ENCODE results near the gene EXOC4.

Gene EXOC4

GRCh38 chr7:133386205-133386604, 133.3 kb downstream of the EXOC4 start:
- no peaks in the 10 kb centered on the region for H3K27me3 ChIP-seq (ENCODE audit: control insufficient read depth, insufficient read depth, low read length)
- no peaks in the 10 kb centered on the region for H3K36me3 ChIP-seq (ENCODE audit: control insufficient read depth, insufficient read depth, low read length)
- H3K9me3 ChIP-seq (ENCODE audit: control insufficient read depth, insufficient read depth, low read depth, low read length), result no peaks in the 10 kb centered on the region
- H3K9ac ChIP-seq (ENCODE audit: low read length), result no peak overlapping the region
- H3K4me3 ChIP-seq (ENCODE audit: low read depth, low read length), result no peak overlapping the region
- H3K4me1 ChIP-seq (ENCODE audit: control insufficient read depth, insufficient read depth, low read length), result peaks cover 17% of the 10 kb centered on the region
- no peak overlapping the region for H3K27ac ChIP-seq (ENCODE audit: low read depth, low read length)

GRCh38 chr7:133389727-133390126, 136.8 kb downstream of the EXOC4 start:
- Histone ChIP-seq H3K27ac (ENCODE audit: low read depth, low read length) (no peak overlapping the region), H3K27me3 (ENCODE audit: control insufficient read depth, insufficient read depth, low read length) (no peaks in the 10 kb centered on the region)

GRCh38 chr7:133391206-133391605, 138.3 kb downstream of the EXOC4 start:
- H3K36me3 ChIP-seq (ENCODE audit: control insufficient read depth, insufficient read depth, low read length), result no peaks in the 10 kb centered on the region

More at GRCh38 chr7:133389727-133390126, 136.8 kb downstream of the EXOC4 start:
- no peaks in the 10 kb centered on the region for H3K9me3 ChIP-seq (ENCODE audit: control insufficient read depth, insufficient read depth, low read depth, low read length)
- no peak overlapping the region for H3K4me3 ChIP-seq (ENCODE audit: low read depth, low read length)
- H3K36me3 ChIP-seq (ENCODE audit: control insufficient read depth, insufficient read depth, low read length), result no peaks in the 10 kb centered on the region
- H3K9ac ChIP-seq (ENCODE audit: low read length), result no peak overlapping the region
- H3K4me1 ChIP-seq (ENCODE audit: control insufficient read depth, insufficient read depth, low read length), result peaks cover 17% of the 10 kb centered on the region

GRCh38 chr7:133394369-133394768, 141.5 kb downstream of the EXOC4 start:
- no peak overlapping the region for H3K4me3 ChIP-seq (ENCODE audit: low read depth, low read length)
- H3K9ac ChIP-seq (ENCODE audit: low read length), result no peak overlapping the region
- no peaks in the 10 kb centered on the region for H3K36me3 ChIP-seq (ENCODE audit: control insufficient read depth, insufficient read depth, low read length)
- peaks cover 4% of the 10 kb centered on the region; the same call in 1 of the 2 replicates for H3K4me1 ChIP-seq (ENCODE audit: control insufficient read depth, insufficient read depth, low read length)
- no peaks in the 10 kb centered on the region for H3K9me3 ChIP-seq (ENCODE audit: control insufficient read depth, insufficient read depth, low read depth, low read length)
- no peak overlapping the region for H3K27ac ChIP-seq (ENCODE audit: low read depth, low read length)
- H3K27me3 ChIP-seq (ENCODE audit: control insufficient read depth, insufficient read depth, low read length), result no peaks in the 10 kb centered on the region

More at GRCh38 chr7:133391206-133391605, 138.3 kb downstream of the EXOC4 start:
- H3K27me3 ChIP-seq (ENCODE audit: control insufficient read depth, insufficient read depth, low read length), result no peaks in the 10 kb centered on the region
- no peak overlapping the region for H3K27ac ChIP-seq (ENCODE audit: low read depth, low read length)
- H3K4me1 ChIP-seq (ENCODE audit: control insufficient read depth, insufficient read depth, low read length), result peaks cover 9% of the 10 kb centered on the region
- H3K9me3 ChIP-seq (ENCODE audit: control insufficient read depth, insufficient read depth, low read depth, low read length), result no peaks in the 10 kb centered on the region
- no peak overlapping the region for H3K4me3 ChIP-seq (ENCODE audit: low read depth, low read length)
- H3K9ac ChIP-seq (ENCODE audit: low read length), result no peak overlapping the region

GRCh38 chr7:133395551-133395950, 142.7 kb downstream of the EXOC4 start:
- Histone ChIP-seq H3K9ac (ENCODE audit: low read length) (no peak overlapping the region), H3K27me3 (ENCODE audit: control insufficient read depth, insufficient read depth, low read length) (no peaks in the 10 kb centered on the region), H3K9me3 (ENCODE audit: control insufficient read depth, insufficient read depth, low read depth, low read length) (no peaks in the 10 kb centered on the region), H3K4me3 (ENCODE audit: low read depth, low read length) (no peak overlapping the region), H3K27ac (ENCODE audit: low read depth, low read length) (no peak overlapping the region), H3K4me1 (ENCODE audit: control insufficient read depth, insufficient read depth, low read length) (peaks cover 4% of the 10 kb centered on the region; the same call in 1 of the 2 replicates), H3K36me3 (ENCODE audit: control insufficient read depth, insufficient read depth, low read length) (no peaks in the 10 kb centered on the region)

GRCh38 chr7:133398506-133398905, 145.6 kb downstream of the EXOC4 start:
- Histone ChIP-seq H3K27ac (ENCODE audit: low read depth, low read length) (no peak overlapping the region), H3K27me3 (ENCODE audit: control insufficient read depth, insufficient read depth, low read length) (no peaks in the 10 kb centered on the region), H3K4me1 (ENCODE audit: control insufficient read depth, insufficient read depth, low read length) (peaks cover 4% of the 10 kb centered on the region; the same call in 1 of the 2 replicates), H3K9me3 (ENCODE audit: control insufficient read depth, insufficient read depth, low read depth, low read length) (no peaks in the 10 kb centered on the region), H3K9ac (ENCODE audit: low read length) (no peak overlapping the region), H3K4me3 (ENCODE audit: low read depth, low read length) (no peak overlapping the region), H3K36me3 (ENCODE audit: control insufficient read depth, insufficient read depth, low read length) (no peaks in the 10 kb centered on the region)

- no peak overlapping the region for H3K27ac ChIP-seq (ENCODE audit: low read depth, low read length)
- peaks cover 4% of the 10 kb centered on the region; the same call in 1 of the 2 replicates for H3K4me1 ChIP-seq (ENCODE audit: control insufficient read depth, insufficient read depth, low read length)
- H3K36me3 ChIP-seq (ENCODE audit: control insufficient read depth, insufficient read depth, low read length), result no peaks in the 10 kb centered on the region
- no peaks in the 10 kb centered on the region for H3K27me3 ChIP-seq (ENCODE audit: control insufficient read depth, insufficient read depth, low read length)
- H3K9me3 ChIP-seq (ENCODE audit: control insufficient read depth, insufficient read depth, low read depth, low read length), result no peaks in the 10 kb centered on the region
- no peak overlapping the region for H3K4me3 ChIP-seq (ENCODE audit: low read depth, low read length)
- H3K9ac ChIP-seq (ENCODE audit: low read length), result no peak overlapping the region
Observed at GRCh38 chr7:133401225-133401624, 148.3 kb downstream of the EXOC4 start.

- no peaks in the 10 kb centered on the region for H3K27me3 ChIP-seq (ENCODE audit: control insufficient read depth, insufficient read depth, low read length)
- no peak overlapping the region for H3K27ac ChIP-seq (ENCODE audit: low read depth, low read length)
- no peak overlapping the region for H3K4me3 ChIP-seq (ENCODE audit: low read depth, low read length)
- H3K36me3 ChIP-seq (ENCODE audit: control insufficient read depth, insufficient read depth, low read length), result no peaks in the 10 kb centered on the region
- no peaks in the 10 kb centered on the region for H3K4me1 ChIP-seq (ENCODE audit: control insufficient read depth, insufficient read depth, low read length)
- no peaks in the 10 kb centered on the region for H3K9me3 ChIP-seq (ENCODE audit: control insufficient read depth, insufficient read depth, low read depth, low read length)
- H3K9ac ChIP-seq (ENCODE audit: low read length), result no peak overlapping the region
Observed at GRCh38 chr7:133408212-133408611, 155.3 kb downstream of the EXOC4 start.

GRCh38 chr7:133409421-133409820, 156.5 kb downstream of the EXOC4 start:
- H3K9ac ChIP-seq (ENCODE audit: low read length), result no peak overlapping the region
- H3K4me1 ChIP-seq (ENCODE audit: control insufficient read depth, insufficient read depth, low read length), result no peaks in the 10 kb centered on the region
- H3K27me3 ChIP-seq (ENCODE audit: control insufficient read depth, insufficient read depth, low read length), result no peaks in the 10 kb centered on the region
- H3K4me3 ChIP-seq (ENCODE audit: low read depth, low read length), result no peak overlapping the region
- no peak overlapping the region for H3K27ac ChIP-seq (ENCODE audit: low read depth, low read length)
- no peaks in the 10 kb centered on the region for H3K36me3 ChIP-seq (ENCODE audit: control insufficient read depth, insufficient read depth, low read length)
- no peaks in the 10 kb centered on the region for H3K9me3 ChIP-seq (ENCODE audit: control insufficient read depth, insufficient read depth, low read depth, low read length)

- H3K9me3 ChIP-seq (ENCODE audit: control insufficient read depth, insufficient read depth, low read depth, low read length), result no peaks in the 10 kb centered on the region
- H3K4me1 ChIP-seq (ENCODE audit: control insufficient read depth, insufficient read depth, low read length), result no peaks in the 10 kb centered on the region
- H3K9ac ChIP-seq (ENCODE audit: low read length), result no peak overlapping the region
- no peak overlapping the region for H3K4me3 ChIP-seq (ENCODE audit: low read depth, low read length)
- no peak overlapping the region for H3K27ac ChIP-seq (ENCODE audit: low read depth, low read length)
- H3K27me3 ChIP-seq (ENCODE audit: control insufficient read depth, insufficient read depth, low read length), result no peaks in the 10 kb centered on the region
- no peaks in the 10 kb centered on the region for H3K36me3 ChIP-seq (ENCODE audit: control insufficient read depth, insufficient read depth, low read length)
Observed at GRCh38 chr7:133409966-133410365, 157.1 kb downstream of the EXOC4 start.

GRCh38 chr7:133411395-133411794, 158.5 kb downstream of the EXOC4 start:
- Histone ChIP-seq H3K4me3 (ENCODE audit: low read depth, low read length) (no peak overlapping the region), H3K9me3 (ENCODE audit: control insufficient read depth, insufficient read depth, low read depth, low read length) (no peaks in the 10 kb centered on the region), H3K9ac (ENCODE audit: low read length) (no peak overlapping the region), H3K36me3 (ENCODE audit: control insufficient read depth, insufficient read depth, low read length) (no peaks in the 10 kb centered on the region), H3K27me3 (ENCODE audit: control insufficient read depth, insufficient read depth, low read length) (no peaks in the 10 kb centered on the region), H3K4me1 (ENCODE audit: control insufficient read depth, insufficient read depth, low read length) (no peaks in the 10 kb centered on the region), H3K27ac (ENCODE audit: low read depth, low read length) (no peak overlapping the region)

GRCh38 chr7:133412942-133413341, 160.1 kb downstream of the EXOC4 start:
- Histone ChIP-seq H3K36me3 (ENCODE audit: control insufficient read depth, insufficient read depth, low read length) (no peaks in the 10 kb centered on the region), H3K4me1 (ENCODE audit: control insufficient read depth, insufficient read depth, low read length) (no peaks in the 10 kb centered on the region), H3K9ac (ENCODE audit: low read length) (no peak overlapping the region), H3K4me3 (ENCODE audit: low read depth, low read length) (no peak overlapping the region), H3K27me3 (ENCODE audit: control insufficient read depth, insufficient read depth, low read length) (no peaks in the 10 kb centered on the region), H3K27ac (ENCODE audit: low read depth, low read length) (no peak overlapping the region), H3K9me3 (ENCODE audit: control insufficient read depth, insufficient read depth, low read depth, low read length) (no peaks in the 10 kb centered on the region)

Measured in HUES6 (cell line).